M059J (cell line): ENCODE results near the gene TKFC. TPM values are rescaled to one million over a fixed set of nuclear protein-coding genes. Genes with fewer than 3 reads are reported as not detected.
"Not testable (repeated sequence)": the region's sequence is repeated elsewhere in the genome, so short reads cannot be mapped to it uniquely, and the experiment has no call there.

ENCODE experiments used
- DNase-seq: peaks from one replicate; pipeline ENCODE4 v3.0.0-alpha.2; 2012; ENCODE audit warnings: low read depth
- total RNA-seq: library from RNA; depleted of rRNA; stranded (reverse); fragments of >200 nt; shearing (Covaris generic); gene quantifications from 2 replicates; pipeline ENCODE4 v1.2.3, GENCODE V29; 2014; rRNA removed

The TKFC gene
- total RNA-seq, 1 experiment from 2014 or later = 10.9 TPM

GRCh38 chr11:61369372-61370348 is 36.6 kb downstream of the TKFC start:
- peak; percentile 18 for DNase-seq

DNA sequence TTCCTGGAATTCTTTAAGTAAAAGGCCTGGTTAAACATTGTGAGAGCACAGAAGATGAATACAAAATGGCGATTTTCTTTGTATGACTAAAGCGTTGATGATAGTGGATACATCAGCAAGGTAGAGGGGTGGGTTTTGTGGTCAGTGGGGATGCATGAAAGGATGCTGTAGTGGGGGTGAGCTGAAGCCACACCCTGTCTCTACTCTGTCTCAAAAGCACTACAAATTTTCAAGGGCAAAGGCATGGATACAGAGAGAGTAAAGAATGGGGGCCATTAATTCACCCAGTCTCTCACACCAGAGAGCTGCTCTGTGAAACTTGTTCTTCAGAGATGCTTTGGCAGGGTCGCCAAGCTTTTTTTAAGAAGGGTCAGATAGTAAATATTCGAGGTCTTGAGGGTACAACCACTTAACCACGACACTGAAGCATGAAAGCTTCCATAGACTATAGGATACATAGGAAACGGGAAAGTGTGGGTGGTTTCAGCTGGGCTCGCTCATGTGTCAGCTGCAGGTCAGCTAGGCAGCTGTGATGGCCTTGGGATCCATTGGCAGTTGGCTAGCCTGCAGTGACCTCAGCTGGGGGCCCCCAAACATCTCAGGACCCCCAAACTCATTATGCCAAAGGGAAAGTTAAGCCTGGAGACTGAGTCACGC is 37.4 kb downstream of the TKFC start:
- DNase-seq = no peak

DNA sequence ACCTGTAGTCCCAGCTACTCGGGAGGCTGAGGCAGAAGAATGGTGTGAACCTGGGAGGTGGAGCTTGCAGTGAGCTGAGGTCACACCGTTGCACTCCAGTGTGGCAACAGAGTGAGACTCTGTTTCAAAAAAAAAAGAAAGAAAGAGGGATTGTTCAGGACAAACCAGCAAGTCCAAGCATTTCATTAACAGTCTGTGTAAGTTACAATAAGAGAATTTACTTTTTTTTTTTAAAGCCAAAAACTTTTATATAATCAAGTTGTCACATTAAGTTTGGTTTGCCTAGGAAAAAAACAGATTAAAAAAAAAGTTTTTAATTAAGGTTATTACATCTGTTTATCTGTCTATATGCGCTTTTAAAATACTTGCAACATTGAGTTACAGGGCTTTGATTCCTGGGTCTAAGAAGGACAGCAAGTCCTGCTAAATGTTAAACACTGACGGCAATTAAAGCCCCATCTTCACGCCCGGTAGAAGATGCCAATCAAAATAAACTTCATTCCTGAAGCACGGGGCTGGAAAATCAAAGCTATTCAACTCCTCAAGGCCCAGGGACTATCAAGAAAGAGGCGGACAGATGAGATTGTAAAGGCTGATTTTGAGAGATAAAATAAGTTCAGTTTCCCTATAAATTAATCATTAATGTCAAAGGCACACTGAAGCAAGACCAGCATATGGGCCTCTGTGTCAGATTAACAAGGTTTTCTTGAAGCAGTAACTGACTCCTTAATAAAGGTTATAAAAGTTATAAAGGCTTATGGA is 39.8 kb downstream of the TKFC start:
- no peak for DNase-seq

GRCh38 chr11:61375761-61376108 is 42.7 kb downstream of the TKFC start:
- no peak for DNase-seq

DNA sequence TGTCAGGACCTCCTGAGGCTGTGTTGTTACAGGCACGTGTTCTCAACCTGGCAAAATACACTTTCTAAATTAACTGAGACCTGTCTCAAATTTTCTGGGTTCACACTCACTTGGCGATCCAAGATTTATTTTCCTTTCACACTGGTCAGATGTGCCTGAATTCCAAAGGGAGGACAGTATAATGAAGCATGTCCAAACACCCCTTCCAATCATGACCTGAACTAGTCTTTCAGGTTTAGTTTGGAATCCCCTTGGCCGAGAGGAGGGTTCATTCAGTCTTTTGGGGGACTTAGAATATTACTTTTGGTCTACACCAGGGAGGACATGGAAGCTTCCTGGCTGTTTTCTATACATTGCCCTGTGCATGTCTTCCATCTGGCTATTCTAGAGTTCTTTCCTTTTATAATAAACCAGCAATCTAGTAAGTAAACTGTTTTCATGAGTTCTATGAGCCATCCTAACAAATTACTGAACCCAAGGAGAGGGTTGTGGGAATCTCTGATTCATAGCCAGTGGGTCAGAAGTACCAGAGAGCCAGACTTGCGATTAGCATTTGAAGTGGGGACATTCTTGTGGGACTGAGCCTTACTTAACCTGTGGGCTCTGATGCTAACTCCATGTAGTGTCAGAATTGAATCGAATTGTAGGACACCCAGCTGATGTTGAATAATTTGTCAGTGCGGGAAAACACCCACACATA is 44.6 kb downstream of the TKFC start:
- peak; percentile 52 for DNase-seq

DNA sequence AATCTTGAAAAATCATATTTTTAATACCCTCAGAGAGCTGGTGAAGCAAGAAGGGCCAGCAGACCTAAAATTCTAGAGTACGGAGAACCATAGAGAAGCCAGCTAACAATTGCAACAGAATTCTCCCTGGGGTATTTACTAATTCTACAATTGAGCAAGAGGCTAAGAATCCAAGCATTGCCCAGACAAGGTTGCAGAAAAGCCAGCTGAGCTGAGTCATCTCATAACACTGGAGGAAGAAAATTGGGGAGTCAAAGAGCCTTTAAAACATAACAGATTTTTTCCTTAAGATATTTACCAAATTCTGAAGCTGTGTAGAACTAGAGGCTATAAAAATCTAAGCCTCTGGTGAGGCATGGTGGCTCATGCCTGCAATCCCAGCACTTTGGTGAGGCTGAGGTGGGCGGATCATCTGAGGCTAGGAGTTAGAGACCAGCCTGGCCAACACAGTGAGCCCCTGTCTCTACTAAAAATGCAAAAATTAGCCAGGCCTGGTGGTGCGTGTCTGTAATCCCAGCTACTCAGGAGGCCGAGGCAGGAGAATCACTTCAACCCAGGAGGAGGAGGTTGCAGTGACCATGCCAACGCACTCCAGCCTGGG is 45.8 kb downstream of the TKFC start:
- peak; percentile 90 for DNase-seq

DNA sequence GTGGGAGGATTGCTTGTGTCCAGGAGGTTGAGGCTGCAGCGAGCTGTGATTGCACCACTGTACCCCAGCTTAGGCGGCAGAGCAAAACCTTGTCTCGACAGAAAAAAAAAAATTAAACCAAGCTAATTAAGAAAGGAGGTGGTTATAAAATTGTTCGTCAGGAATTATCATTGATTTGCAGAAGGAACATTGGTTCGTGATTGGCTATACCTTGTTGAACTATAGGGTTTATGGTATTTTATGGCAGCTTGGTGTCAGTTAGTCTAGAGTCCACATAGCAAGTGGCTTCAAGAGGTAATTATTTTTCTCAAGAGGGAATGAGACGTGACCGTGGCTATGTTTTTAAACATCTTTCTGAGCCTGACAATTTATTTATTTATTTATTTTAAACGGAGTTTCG is 47.9 kb downstream of the TKFC start:
- DNase-seq = no peak

GRCh38 chr11:61383859-61384258 is 50.8 kb downstream of the TKFC start:
- DNase-seq = not testable (repeated sequence)

- DNase-seq = peak; percentile 43
These were observed 51.5 kb downstream of the TKFC start for GRCh38 chr11:61384271-61385242.

DNA sequence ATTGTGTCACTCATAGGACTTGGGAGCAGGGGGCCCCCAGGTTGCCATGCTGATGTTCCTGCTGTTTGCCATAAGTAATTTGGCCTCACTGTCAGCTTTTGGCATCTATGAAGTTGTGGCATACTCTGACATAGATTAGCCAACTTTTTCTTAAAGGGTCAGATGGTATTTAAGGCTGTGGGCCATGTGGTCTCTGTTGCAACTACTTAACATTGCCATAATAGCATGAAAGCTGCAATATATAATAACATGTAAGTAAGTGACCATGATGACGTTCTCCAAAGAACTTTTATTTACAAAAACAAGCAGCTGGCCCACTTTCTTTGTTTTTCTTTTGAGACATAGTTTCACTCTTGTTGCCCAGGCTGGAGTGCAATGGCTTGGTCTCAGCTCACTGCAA is 57.1 kb downstream of the TKFC start:
- DNase-seq = no peak

- no peak for DNase-seq
These were observed 60.1 kb downstream of the TKFC start for GRCh38 chr11:61392981-61393595.

Other genes starting within 250 kb of the TKFC start
- not detected in 2 replicates for gene CD5, start 230.7 kb upstream of the TKFC start, total RNA-seq
- gene VPS37C, start 171.8 kb upstream of the TKFC start, total RNA-seq = 8.0 and 15.1 TPM in 2 replicates
- not detected in 2 replicates for gene PGA3, start 129.7 kb upstream of the TKFC start, total RNA-seq
- not detected in 2 replicates for gene PGA4, start 110.9 kb upstream of the TKFC start, total RNA-seq
- not detected in 2 replicates for gene PGA5, start 92.1 kb upstream of the TKFC start, total RNA-seq
- not detected in 2 replicates for gene VWCE, start 37.9 kb upstream of the TKFC start, total RNA-seq
- gene DDB1, start 123 bp upstream of the TKFC start, total RNA-seq = 116 and 209 TPM in 2 replicates
- 35.5 and 39.4 TPM in 2 replicates for gene CYB561A3, start 28.7 kb downstream of the TKFC start, total RNA-seq
- 44.4 and 67.3 TPM in 2 replicates for gene TMEM138, start 29.1 kb downstream of the TKFC start, total RNA-seq
- 25.1 and 38.4 TPM in 2 replicates for gene TMEM216, start 59.4 kb downstream of the TKFC start, total RNA-seq
- 53.8 and 59.7 TPM in 2 replicates for gene CPSF7, start 96.7 kb downstream of the TKFC start, total RNA-seq
- gene SDHAF2, start 96.9 kb downstream of the TKFC start, total RNA-seq = 39.9 and 99.0 TPM in 2 replicates
- gene LRRC10B, start 175.5 kb downstream of the TKFC start, total RNA-seq = 0.64 and 2.4 TPM in 2 replicates
- 0.10 and 0.22 TPM in 2 replicates for gene SYT7, start 247.8 kb downstream of the TKFC start, total RNA-seq